Adipose tissue (tissue), 3 donors: ENCODE data around the gene CEMIP. TPM values are rescaled to one million over a fixed set of nuclear protein-coding genes. Genes with fewer than 3 reads are reported as not detected.

Source experiments
- H3K27ac ChIP-seq: one replicate; pipeline ENCODE4 v1.5.1; 2013; ENCODE audit warnings: low read depth, low read length
- WGBS, 3 donors: extraction: QIAGEN DNeasy Blood & Tissue Kit; methylation state at CpG; one replicate each; pipeline ENCODE4 v1.1.7; 2013; 5-methylcytosine and 5-hydroxymethylcytosine counted together
- polyA plus RNA-seq, 3 donors: library from polyadenylated mRNA; stranded (reverse); fragments of 200-250 nt; gene quantifications; one replicate each; pipeline ENCODE4 v1.2.3, GENCODE V29; 2013
- donor health status: healthy with polysubstance abuse.
- donor health status: Bipolar disorder and iron deficiency.
- donor health status: healthy.

The CEMIP gene
- polyA plus RNA-seq, 3 donors, result 0.90 to 1.5 (median 1.3) TPM

GRCh38 chr15:80856400-80856799, 77.2 kb downstream of the CEMIP start:
- H3K27ac ChIP-seq, result no peak overlapping the region
- WGBS, 3 donors, result 55 to 63% (median 62%) methylated on average over 2 of the region's 2 CpGs

- WGBS, 3 donors, result 15 to 54% (median 49%) methylated on average over 8 of the region's 8 CpGs
- no peak overlapping the region for H3K27ac ChIP-seq
Measured at GRCh38 chr15:80856809-80857377, 77.7 kb downstream of the CEMIP start.

GRCh38 chr15:80861731-80862170, 82.6 kb downstream of the CEMIP start:
- no peak overlapping the region for H3K27ac ChIP-seq
- WGBS, 3 donors, result 68 to 88% (median 84%) methylated on average over 5 of the region's 5 CpGs

- 91 to 95% (median 94%) methylated on average over 4 of the region's 4 CpGs for WGBS, 3 donors
- no peak overlapping the region for H3K27ac ChIP-seq
Measured at GRCh38 chr15:80864666-80865065, 85.5 kb downstream of the CEMIP start.

GRCh38 chr15:80866936-80867335, 87.8 kb downstream of the CEMIP start:
- H3K27ac ChIP-seq, result no peak overlapping the region
- WGBS, 3 donors, result 85 to 91% (median 90%) methylated on average over 2 of the region's 2 CpGs

GRCh38 chr15:80870366-80870765, 91.2 kb downstream of the CEMIP start:
- WGBS, 3 donors, result 85 to 92% (median 85%) methylated on average over 8 of the region's 8 CpGs
- no peak overlapping the region for H3K27ac ChIP-seq

- WGBS, 3 donors, result 69 to 93% (median 69%) methylated on average over 5 of the region's 5 CpGs
- H3K27ac ChIP-seq, result no peak overlapping the region
Measured at GRCh38 chr15:80870893-80871292, 91.7 kb downstream of the CEMIP start.

GRCh38 chr15:80871858-80872257, 92.7 kb downstream of the CEMIP start:
- 83 to 95% (median 94%) methylated on average over 12 of the region's 12 CpGs for WGBS, 3 donors

GRCh38 chr15:80873366-80873952, 94.3 kb downstream of the CEMIP start:
- WGBS, 3 donors, result 62 to 73% (median 72%) methylated on average over 7 of the region's 7 CpGs
- H3K27ac ChIP-seq, result no peak overlapping the region

More at GRCh38 chr15:80871858-80872257, 92.7 kb downstream of the CEMIP start:
- H3K27ac ChIP-seq, result no peak overlapping the region

GRCh38 chr15:80875568-80876347, 96.6 kb downstream of the CEMIP start:
- no peak overlapping the region for H3K27ac ChIP-seq
- 60 to 68% (median 61%) methylated on average over 8 of the region's 8 CpGs for WGBS, 3 donors

- no peak overlapping the region for H3K27ac ChIP-seq
Measured at GRCh38 chr15:80876348-80876674, 97.1 kb downstream of the CEMIP start.

GRCh38 chr15:80878242-80878866, 99.2 kb downstream of the CEMIP start:
- H3K27ac ChIP-seq, result no peak overlapping the region

More at GRCh38 chr15:80876348-80876674, 97.1 kb downstream of the CEMIP start:
- 73 to 82% (median 77%) methylated on average over 4 of the region's 4 CpGs for WGBS, 3 donors

GRCh38 chr15:80878867-80879250, 99.7 kb downstream of the CEMIP start:
- H3K27ac ChIP-seq, result no peak overlapping the region
- WGBS, 3 donors, result 92 to 100% (median 94%) methylated on average over 2 of the region's 2 CpGs

More at GRCh38 chr15:80878242-80878866, 99.2 kb downstream of the CEMIP start:
- 82 to 97% (median 87%) methylated on average over 3 of the region's 3 CpGs for WGBS, 3 donors

GRCh38 chr15:80880086-80880485, 100.9 kb downstream of the CEMIP start:
- WGBS, 3 donors, result 72 to 83% (median 77%) methylated on average over 3 of the region's 3 CpGs
- no peak overlapping the region for H3K27ac ChIP-seq

GRCh38 chr15:80883641-80884040, 104.5 kb downstream of the CEMIP start:
- H3K27ac ChIP-seq, result no peak overlapping the region
- WGBS, 3 donors, result 88 to 92% (median 90%) methylated on average over 2 of the region's 2 CpGs

- no peak overlapping the region for H3K27ac ChIP-seq
- WGBS, 3 donors, result 47 to 78% (median 55%) methylated on average over 6 of the region's 6 CpGs
Measured at GRCh38 chr15:80885016-80885579, 105.9 kb downstream of the CEMIP start.

GRCh38 chr15:80887148-80887547, 108.0 kb downstream of the CEMIP start:
- 80 to 85% (median 80%) methylated on average over 4 of the region's 4 CpGs for WGBS, 3 donors
- no peak overlapping the region for H3K27ac ChIP-seq

- H3K27ac ChIP-seq, result no peak overlapping the region
- 92 to 94% (median 92%) methylated on average over 3 of the region's 3 CpGs for WGBS, 3 donors
Measured at GRCh38 chr15:80888846-80889245, 109.7 kb downstream of the CEMIP start.
